K562 (cell line): ENCODE data around the gene CDYL2. TPM values are rescaled to one million over a fixed set of nuclear protein-coding genes. Genes with fewer than 3 reads are reported as not detected.

Experiments
- ATAC-seq: fragments of 200-7000 bp; cut with Tn5 transposase; 3 replicates; pipeline ENCODE4 v1.9.1; 2020; ENCODE audit warnings: moderate library complexity
- BruUV-seq: library from RNA; stranded (reverse); fragments of 400-500 nt; replicated peaks from 2 replicates; lab custom pipeline; 2021; lab: Mats Ljungman, UMichigan
- CTCF ChIA-PET: fragments of 300-600 bp; formaldehyde crosslinking; extraction: SDS; loops from one replicate; lab custom pipeline; 2021; ENCODE audit warnings: low intra/inter-chr PET ratio; lab: Yijun Ruan, JAX
- POLR2A ChIA-PET: fragments of 300-600, 350-650 bp; sonication (Branson Sonifier 250); formaldehyde crosslinking; extraction: SDS; loops from one replicate; lab custom pipeline; 2021; ENCODE audit warnings: antibody characterized with exemption, inconsistent platforms; lab: Yijun Ruan, JAX
- DNase-seq, 4 experiments: peaks; one replicate each; pipeline versions ENCODE4 v3.0.0 to v3.0.0-alpha.2; 2011 to 2018; ENCODE audit warnings: low spot score in 3 of 4, mixed read lengths in 3 of 4; ENCODE audit errors: extremely low read depth in 1 of 4
- FAIRE-seq: peaks from 2 replicates; lab custom pipeline; 2011; peaks lifted over from hg19 to GRCh38; lab: Jason Lieb, UNC
- H2AFZ ChIP-seq: 2 replicates; pipeline ENCODE4 v1.6.0; 2011; ENCODE audit warnings: low read depth, low read length, control low read depth, inconsistent platforms
- H3K27ac ChIP-seq: fragments of 200-600 bp; 3 replicates; pipeline ENCODE4 v1.8.0; 2011; ENCODE audit warnings: low read depth, mild to moderate bottlenecking, control low read depth, inconsistent platforms, low read length, moderate library complexity, mixed read lengths; ENCODE audit errors: extremely low read depth
- H3K27me3 ChIP-seq, 2 experiments: fragments of 300-600 bp in 1 of 2; 2 replicates in 1 of 2; 3 replicates in 1 of 2; pipeline versions ENCODE4 v1.6.0 to v1.8.0; 2011; ENCODE audit warnings: inconsistent platforms in 2 of 2, low read length in 2 of 2, mild to moderate bottlenecking in 1 of 2, mixed read lengths in 1 of 2, moderate library complexity in 1 of 2; ENCODE audit not compliant: control insufficient read depth in 2 of 2, insufficient read depth in 2 of 2
- H3K36me3 ChIP-seq: fragments of 300-600 bp; 3 replicates; pipeline ENCODE4 v1.8.0; 2011; ENCODE audit warnings: mild to moderate bottlenecking, low read length, inconsistent platforms; ENCODE audit not compliant: control insufficient read depth, insufficient read depth
- H3K4me1 ChIP-seq, 2 experiments: fragments of 200-600 bp in 1 of 2; replicated peaks in 1 of 2; 2 replicates in 1 of 2; 3 replicates in 1 of 2; pipeline versions ENCODE4 v1.5.1 to v1.8.0; 2011; ENCODE audit warnings: inconsistent platforms in 2 of 2, low read length in 2 of 2, mild to moderate bottlenecking in 1 of 2, mixed read lengths in 1 of 2, moderate library complexity in 1 of 2; ENCODE audit not compliant: control insufficient read depth in 2 of 2, insufficient read depth in 2 of 2
- H3K4me2 ChIP-seq: 2 replicates; pipeline ENCODE4 v1.6.1; 2011; ENCODE audit warnings: low read length, control low read depth, inconsistent platforms, mixed read lengths; ENCODE audit not compliant: insufficient read depth
- H3K4me3 ChIP-seq: fragments of 200-600 bp; sonication (generic), shearing (Covaris generic); 2 replicates; pipeline ENCODE4 v1.5.1; 2016; ENCODE audit warnings: control low read depth, inconsistent platforms
- H3K79me2 ChIP-seq: fragments of 200-600 bp; 3 replicates; pipeline ENCODE4 v1.8.0; 2011; ENCODE audit warnings: low read length, inconsistent platforms; ENCODE audit not compliant: control insufficient read depth, insufficient read depth
- H3K9ac ChIP-seq, 2 experiments: 2 replicates each; pipeline versions ENCODE4 v1.6.0 to v1.6.1; 2011; ENCODE audit warnings: low read depth in 2 of 2, low read length in 2 of 2, control low read depth in 1 of 2, inconsistent platforms in 1 of 2, mild to moderate bottlenecking in 1 of 2, mixed read lengths in 1 of 2; ENCODE audit not compliant: insufficient read depth in 1 of 2
- H3K9me1 ChIP-seq: one replicate; pipeline ENCODE4 v1.6.0; 2011; ENCODE audit warnings: inconsistent platforms, mild to moderate bottlenecking, low read length, moderate library complexity; ENCODE audit not compliant: control insufficient read depth, insufficient read depth
- H3K9me3 ChIP-seq: replicated peaks from 2 replicates; pipeline ENCODE4 v1.5.1; 2011; ENCODE audit warnings: low read depth, low read length, inconsistent platforms; ENCODE audit not compliant: control insufficient read depth, insufficient read depth
- H4K20me1 ChIP-seq: replicated peaks from 2 replicates; pipeline ENCODE4 v1.6.1; 2011; ENCODE audit warnings: low read length, inconsistent platforms, mixed read lengths; ENCODE audit not compliant: control insufficient read depth, insufficient read depth
- ETV5 ChIP-seq: sonication (generic); formaldehyde crosslinking; IDR thresholded peaks from 2 replicates; pipeline ENCODE4 v1.4.0; 2020; ENCODE audit warnings: low read depth, mild to moderate bottlenecking, missing genetic modification reagents
- HDGF ChIP-seq: fragments of 450-650 bp; IDR thresholded peaks from 2 replicates; pipeline ENCODE4 v1.6.1; 2016
- KAT2B ChIP-seq: IDR thresholded peaks from one replicate; pipeline ENCODE4 v1.6.1; 2012; ENCODE audit warnings: low read depth, mild to moderate bottlenecking, control low read depth, inconsistent platforms, low read length, moderate library complexity
- ZNF644 ChIP-seq: fragments of 200-800 bp; sonication (Bioruptor generic); IDR thresholded peaks from 2 replicates; pipeline ENCODE4 v1.6.1; 2016; ENCODE audit warnings: low read depth, missing genetic modification characterization, missing compliant biosample characterization
- WGBS: fragments of 100-300 bp; shearing (Covaris generic); methylation state at CpG from one replicate; pipeline ENCODE4 v1.1.6; 2016; ENCODE audit warnings: low coverage, mixed read lengths; ENCODE audit not compliant: insufficient coverage; ENCODE audit errors: missing lambda C conversion rate; 5-methylcytosine and 5-hydroxymethylcytosine counted together
- in situ Hi-C: fragments of 300-500 bp; cut with MboI; formaldehyde crosslinking; loops from 4 replicates; pipeline ENCODE4 v1.15.0; 2018; ENCODE audit warnings: inconsistent platforms, mixed read lengths
- intact Hi-C: fragments of 100-400 bp; cut with micrococcal nuclease; formaldehyde crosslinking; loops from 2 replicates; pipeline ENCODE4 v1.14.2; 2022
- polyA plus RNA-seq, 8 experiments: library from polyadenylated mRNA; depleted of rRNA in 4 of 8; stranded (reverse) in 5 of 8; unstranded in 3 of 8; fragments of >200 nt; fragmentation: Nextera tagmentation in 2 of 8; fragmentation: Illumina TruSeq in 1 of 8; extraction: Ambion mirVana in 2 of 8; extraction: Trizol in 1 of 8; gene quantifications; 2 replicates each; pipeline versions ENCODE4 v1.2.1 to v1.2.3, GENCODE V29; 2011 to 2014; ENCODE audit warnings: inconsistent platforms in 1 of 8, missing spikeins in 1 of 8
- total RNA-seq, 7 experiments: library from RNA; depleted of rRNA in 6 of 7; stranded (reverse); fragments of >200 nt in 6 of 7; fragmentation: Illumina TruSeq in 2 of 7; extraction: Trizol in 2 of 7; gene quantifications; 2 replicates each; pipeline versions ENCODE4 v1.2.1 to v1.2.3, GENCODE V29; 2011 to 2021; ENCODE audit warnings: low replicate concordance in 1 of 7
- TF ChIP-seq, protein P1 (sequence below): sonication (generic); formaldehyde crosslinking; IDR thresholded peaks from 2 replicates; pipeline ENCODE4 v1.8.0; 2022; ENCODE audit warnings: missing genetic modification reagents, mild to moderate bottlenecking, moderate library complexity, borderline replicate concordance
- TF ChIP-seq, protein P2 (sequence below), 2 experiments: IDR thresholded peaks; 2 replicates each; pipeline ENCODE4 v1.6.1; 2011; ENCODE audit warnings: borderline replicate concordance in 1 of 2, control low read depth in 1 of 2, low read depth in 1 of 2, low read length in 1 of 2, mild to moderate bottlenecking in 1 of 2, mixed read lengths in 1 of 2, moderate library complexity in 1 of 2; ENCODE audit not compliant: insufficient read depth in 1 of 2, insufficient read length in 1 of 2, poor library complexity in 1 of 2, severe bottlenecking in 1 of 2; ENCODE audit errors: extremely low read depth in 1 of 2
- TF ChIP-seq, protein P3 (sequence below): fragments of 450-650 bp; IDR thresholded peaks from 2 replicates; pipeline ENCODE4 v1.6.1; 2017; ENCODE audit warnings: mild to moderate bottlenecking, moderate library complexity

The CDYL2 gene
- total and polyA plus RNA-seq, 9 of the 15 experiments (the other 6 are each of a cell fraction or from before 2014, with no cell fraction given), result under 0.01 to 0.04 (median 0.01) TPM; not detected in 6

DNA sequence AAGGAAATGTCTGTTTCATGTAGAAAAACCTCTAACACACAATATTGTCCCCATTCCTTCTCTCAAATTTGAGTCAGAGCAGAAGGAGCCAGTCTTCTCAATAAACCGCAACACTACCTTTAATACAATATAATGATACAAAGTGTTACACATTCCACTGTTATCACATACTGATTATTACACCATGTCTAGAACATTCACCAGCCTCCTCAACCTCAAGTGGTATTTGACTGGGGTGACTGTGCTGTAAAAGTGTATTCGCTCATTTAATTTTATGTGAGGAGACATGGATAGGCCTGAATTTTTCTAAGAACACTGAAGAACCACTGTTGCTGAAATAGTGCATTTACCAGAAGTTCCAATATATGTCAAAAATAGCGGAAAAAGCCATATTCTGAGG lies 10.3 kb downstream of the CDYL2 start:
- WGBS, result 2% methylated on average over 3 of the region's 3 CpGs
- in situ Hi-C loops, result no loop called here
- BruUV-seq, result no TSS peak

More for the DNA sequence above, 10.3 kb downstream of the CDYL2 start:
- Histone ChIP-seq H3K27me3 (peaks cover 6% of the 10 kb centered on the region in 2 experiments; a peak in 3 of 5 replicates), H4K20me1 (no peaks in the 10 kb centered on the region)
- no peak for TF ChIP-seq KAT2B
- TF ChIP-seq, protein P1, sequence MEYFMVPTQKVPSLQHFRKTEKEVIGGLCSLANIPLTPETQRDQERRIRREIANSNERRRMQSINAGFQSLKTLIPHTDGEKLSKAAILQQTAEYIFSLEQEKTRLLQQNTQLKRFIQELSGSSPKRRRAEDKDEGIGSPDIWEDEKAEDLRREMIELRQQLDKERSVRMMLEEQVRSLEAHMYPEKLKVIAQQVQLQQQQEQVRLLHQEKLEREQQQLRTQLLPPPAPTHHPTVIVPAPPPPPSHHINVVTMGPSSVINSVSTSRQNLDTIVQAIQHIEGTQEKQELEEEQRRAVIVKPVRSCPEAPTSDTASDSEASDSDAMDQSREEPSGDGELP, result no peak
- TF ChIP-seq, protein P2, sequence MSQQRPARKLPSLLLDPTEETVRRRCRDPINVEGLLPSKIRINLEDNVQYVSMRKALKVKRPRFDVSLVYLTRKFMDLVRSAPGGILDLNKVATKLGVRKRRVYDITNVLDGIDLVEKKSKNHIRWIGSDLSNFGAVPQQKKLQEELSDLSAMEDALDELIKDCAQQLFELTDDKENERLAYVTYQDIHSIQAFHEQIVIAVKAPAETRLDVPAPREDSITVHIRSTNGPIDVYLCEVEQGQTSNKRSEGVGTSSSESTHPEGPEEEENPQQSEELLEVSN (IDR thresholded peaks at IDR 0.05; ENCODE audit: borderline replicate concordance in 1 of 2, extremely low read depth in 1 of 2, insufficient read depth in 1 of 2, insufficient read length in 1 of 2, low read depth in 1 of 2, low read length in 1 of 2, poor library complexity in 1 of 2, severe bottlenecking in 1 of 2), result no peak
- TF ChIP-seq ETV5 (CRISPR knock-in tag), result no peak
- no peak for TF ChIP-seq HDGF
- TF ChIP-seq, protein P3, sequence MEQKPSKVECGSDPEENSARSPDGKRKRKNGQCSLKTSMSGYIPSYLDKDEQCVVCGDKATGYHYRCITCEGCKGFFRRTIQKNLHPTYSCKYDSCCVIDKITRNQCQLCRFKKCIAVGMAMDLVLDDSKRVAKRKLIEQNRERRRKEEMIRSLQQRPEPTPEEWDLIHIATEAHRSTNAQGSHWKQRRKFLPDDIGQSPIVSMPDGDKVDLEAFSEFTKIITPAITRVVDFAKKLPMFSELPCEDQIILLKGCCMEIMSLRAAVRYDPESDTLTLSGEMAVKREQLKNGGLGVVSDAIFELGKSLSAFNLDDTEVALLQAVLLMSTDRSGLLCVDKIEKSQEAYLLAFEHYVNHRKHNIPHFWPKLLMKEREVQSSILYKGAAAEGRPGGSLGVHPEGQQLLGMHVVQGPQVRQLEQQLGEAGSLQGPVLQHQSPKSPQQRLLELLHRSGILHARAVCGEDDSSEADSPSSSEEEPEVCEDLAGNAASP, result no peak
- TF ChIP-seq ZNF644 (tag), result no peak
- TF ChIP-seq, all 486 proteins: peak for 0
- no peaks in the 10 kb centered on the region for H3K9me1 ChIP-seq
- intact Hi-C loops, result no loop called here
- H3K4me2 ChIP-seq, result no peak overlapping the region
- H3K9ac ChIP-seq, result no peak overlapping the region
- CTCF ChIA-PET, result no interaction called here
- no peaks in the 10 kb centered on the region for H3K4me1 ChIP-seq
- no peak overlapping the region for H3K4me3 ChIP-seq
- no peaks in the 10 kb centered on the region for H3K9me3 ChIP-seq
- H3K27ac ChIP-seq, result no peak overlapping the region
- ATAC-seq (no peak), FAIRE-seq (no peak), DNase-seq (no peak)
- no peaks in the 10 kb centered on the region for H3K36me3 ChIP-seq
- POLR2A ChIA-PET, result interaction anchor here (0.8 kb wide), 1 partner anchor 16 kb away, joined by 3 read pairs; no protein-coding TSS in a partner anchor
- H2AFZ ChIP-seq, result no peak overlapping the region
- no peaks in the 10 kb centered on the region for H3K79me2 ChIP-seq
